ENCODE measurements around the gene CTSE. TPM values are rescaled to one million over a fixed set of nuclear protein-coding genes. Genes with fewer than 3 reads are reported as not detected.

Gene CTSE
- polyA plus RNA-seq, 1 donor: 19.6 TPM

GRCh38 chr1:206015071-206015470 lies 8.6 kb downstream of the CTSE start:
- no peak for DNase-seq
- H3K4me3 ChIP-seq (ENCODE audit: low read length): no peak overlapping the region
- H3K27me3 ChIP-seq (ENCODE audit: control insufficient read depth, insufficient read depth, low read length): no peaks in the 10 kb centered on the region
- H3K36me3 ChIP-seq (ENCODE audit: control insufficient read depth, insufficient read depth, low read length): no peaks in the 10 kb centered on the region
- H3K4me1 ChIP-seq (ENCODE audit: control insufficient read depth, insufficient read depth, low read length): peaks cover 4% of the 10 kb centered on the region
- no CpG with 5 or more reads among the region's 1 CpG for WGBS (ENCODE audit: insufficient coverage, low lambda C conversion rate)
- H3K27ac ChIP-seq (ENCODE audit: low read length): no peak overlapping the region
- no peaks in the 10 kb centered on the region for H3K9me3 ChIP-seq (ENCODE audit: control insufficient read depth, low read depth, low read length)

GRCh38 chr1:206014601-206015000 lies 9.1 kb downstream of the CTSE start:
- Histone ChIP-seq H3K9me3 (ENCODE audit: control insufficient read depth, low read depth, low read length) (no peaks in the 10 kb centered on the region), H3K27me3 (ENCODE audit: control insufficient read depth, insufficient read depth, low read length) (no peaks in the 10 kb centered on the region), H3K36me3 (ENCODE audit: control insufficient read depth, insufficient read depth, low read length) (no peaks in the 10 kb centered on the region), H3K4me3 (ENCODE audit: low read length) (no peak overlapping the region), H3K4me1 (ENCODE audit: control insufficient read depth, insufficient read depth, low read length) (peaks cover 4% of the 10 kb centered on the region), H3K27ac (ENCODE audit: low read length) (no peak overlapping the region)
- WGBS (ENCODE audit: insufficient coverage, low lambda C conversion rate): no CpG with 5 or more reads among the region's 5 CpGs
- DNase-seq: no peak

GRCh38 chr1:206013026-206013795 lies 10.5 kb downstream of the CTSE start:
- no peaks in the 10 kb centered on the region for H3K36me3 ChIP-seq (ENCODE audit: control insufficient read depth, insufficient read depth, low read length)
- H3K9me3 ChIP-seq (ENCODE audit: control insufficient read depth, low read depth, low read length): no peaks in the 10 kb centered on the region
- no peak for DNase-seq
- no peak overlapping the region for H3K27ac ChIP-seq (ENCODE audit: low read length)
- no peak overlapping the region for H3K4me3 ChIP-seq (ENCODE audit: low read length)
- no peaks in the 10 kb centered on the region for H3K27me3 ChIP-seq (ENCODE audit: control insufficient read depth, insufficient read depth, low read length)
- peaks cover 4% of the 10 kb centered on the region for H3K4me1 ChIP-seq (ENCODE audit: control insufficient read depth, insufficient read depth, low read length)
- 100% methylated on average over 1 of the region's 6 CpGs for WGBS (ENCODE audit: insufficient coverage, low lambda C conversion rate)

DNA sequence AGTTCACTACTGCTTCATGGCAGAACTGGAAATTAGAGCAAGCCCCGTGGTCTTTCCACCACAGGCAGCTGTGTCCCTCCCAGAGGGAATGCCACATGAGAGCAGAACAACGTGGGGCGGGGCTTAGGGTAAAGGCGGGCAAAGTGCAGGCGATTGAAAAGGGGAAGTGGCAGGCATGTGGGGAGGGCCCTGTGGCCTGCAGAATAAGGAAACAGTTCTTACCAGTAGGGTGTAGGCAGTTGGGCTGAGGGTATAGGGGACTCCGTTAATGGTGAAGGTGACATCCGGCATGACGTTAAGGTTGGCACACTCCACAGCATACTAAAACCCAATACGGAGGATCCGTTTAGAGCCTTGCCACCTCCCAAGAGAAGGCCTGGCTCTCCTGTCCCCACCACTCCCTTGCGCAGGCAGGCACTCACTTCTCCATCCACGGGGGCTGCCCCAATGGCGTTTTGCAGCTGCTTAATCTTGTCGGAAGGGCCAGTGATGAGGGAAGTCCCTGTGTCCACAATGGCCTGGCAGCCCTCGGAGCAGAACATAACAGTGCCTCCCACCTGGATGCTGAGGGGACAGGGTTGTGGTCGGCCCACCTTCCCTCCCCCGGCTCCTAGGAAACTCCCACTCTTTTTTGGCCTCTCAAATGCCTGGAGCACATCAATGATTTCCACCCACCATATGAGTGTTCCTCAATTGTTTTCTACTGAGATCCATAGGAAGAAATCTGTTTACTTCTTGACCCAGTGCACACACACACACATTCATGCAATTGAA lies 11.4 kb downstream of the CTSE start:
- peak; percentile 82 to 92 for DNase-seq
- no CpG with 5 or more reads among the region's 17 CpGs for WGBS (ENCODE audit: insufficient coverage, low lambda C conversion rate)

GRCh38 chr1:206011057-206011456 lies 12.6 kb downstream of the CTSE start:
- no peak for DNase-seq
- H3K27ac ChIP-seq (ENCODE audit: low read length): no peak overlapping the region
- no peaks in the 10 kb centered on the region for H3K27me3 ChIP-seq (ENCODE audit: control insufficient read depth, insufficient read depth, low read length)
- no peak overlapping the region for H3K4me3 ChIP-seq (ENCODE audit: low read length)
- no CpG with 5 or more reads among the region's 8 CpGs for WGBS (ENCODE audit: insufficient coverage, low lambda C conversion rate)
- H3K36me3 ChIP-seq (ENCODE audit: control insufficient read depth, insufficient read depth, low read length): no peaks in the 10 kb centered on the region
- H3K4me1 ChIP-seq (ENCODE audit: control insufficient read depth, insufficient read depth, low read length): peaks cover 4% of the 10 kb centered on the region
- H3K9me3 ChIP-seq (ENCODE audit: control insufficient read depth, low read depth, low read length): no peaks in the 10 kb centered on the region

More for the DNA sequence above, 11.4 kb downstream of the CTSE start:
- no peaks in the 10 kb centered on the region for H3K36me3 ChIP-seq (ENCODE audit: control insufficient read depth, insufficient read depth, low read length)
- H3K4me1 ChIP-seq (ENCODE audit: control insufficient read depth, insufficient read depth, low read length): peaks cover 4% of the 10 kb centered on the region
- no peak overlapping the region for H3K27ac ChIP-seq (ENCODE audit: low read length)
- H3K27me3 ChIP-seq (ENCODE audit: control insufficient read depth, insufficient read depth, low read length): no peaks in the 10 kb centered on the region
- H3K4me3 ChIP-seq (ENCODE audit: low read length): no peak overlapping the region
- no peaks in the 10 kb centered on the region for H3K9me3 ChIP-seq (ENCODE audit: control insufficient read depth, low read depth, low read length)

DNA sequence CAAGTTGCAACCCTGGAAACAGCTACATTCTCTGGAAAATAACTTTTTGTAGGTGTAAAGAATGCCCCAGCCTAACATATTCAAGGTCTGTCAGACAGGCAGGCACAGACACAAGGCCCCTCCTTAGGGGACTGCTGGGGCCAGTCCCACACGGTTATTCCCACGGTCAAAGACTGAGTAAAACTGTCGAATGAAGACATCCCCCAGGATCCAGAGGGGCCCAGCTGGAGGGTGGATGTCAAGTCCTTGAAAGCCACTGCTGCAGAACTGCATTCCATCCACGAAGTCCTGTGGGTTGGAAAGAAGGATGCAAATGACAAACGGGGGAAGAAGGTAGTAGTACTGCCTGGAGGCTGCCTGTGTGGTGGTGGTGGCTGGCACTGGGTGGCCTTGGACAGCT lies 13.6 kb downstream of the CTSE start:
- no peaks in the 10 kb centered on the region for H3K9me3 ChIP-seq (ENCODE audit: control insufficient read depth, low read depth, low read length)
- WGBS (ENCODE audit: insufficient coverage, low lambda C conversion rate): no CpG with 5 or more reads among the region's 5 CpGs
- DNase-seq: no peak
- H3K27ac ChIP-seq (ENCODE audit: low read length): no peak overlapping the region
- H3K36me3 ChIP-seq (ENCODE audit: control insufficient read depth, insufficient read depth, low read length): no peaks in the 10 kb centered on the region
- no peaks in the 10 kb centered on the region for H3K27me3 ChIP-seq (ENCODE audit: control insufficient read depth, insufficient read depth, low read length)
- no peak overlapping the region for H3K4me3 ChIP-seq (ENCODE audit: low read length)
- H3K4me1 ChIP-seq (ENCODE audit: control insufficient read depth, insufficient read depth, low read length): peaks cover 4% of the 10 kb centered on the region

- Histone ChIP-seq H3K4me1 (ENCODE audit: control insufficient read depth, insufficient read depth, low read length) (peaks cover 4% of the 10 kb centered on the region), H3K36me3 (ENCODE audit: control insufficient read depth, insufficient read depth, low read length) (no peaks in the 10 kb centered on the region), H3K27ac (ENCODE audit: low read length) (no peak overlapping the region), H3K4me3 (ENCODE audit: low read length) (no peak overlapping the region), H3K27me3 (ENCODE audit: control insufficient read depth, insufficient read depth, low read length) (no peaks in the 10 kb centered on the region), H3K9me3 (ENCODE audit: control insufficient read depth, low read depth, low read length) (peaks cover 7% of the 10 kb centered on the region)
- DNase-seq: no peak
- WGBS (ENCODE audit: insufficient coverage, low lambda C conversion rate): no CpG with 5 or more reads among the region's 4 CpGs
Observed at GRCh38 chr1:206006946-206007345, 16.7 kb downstream of the CTSE start.

- no peak for DNase-seq
- Histone ChIP-seq H3K9me3 (ENCODE audit: control insufficient read depth, low read depth, low read length) (peaks cover 7% of the 10 kb centered on the region), H3K27ac (ENCODE audit: low read length) (no peak overlapping the region), H3K4me3 (ENCODE audit: low read length) (no peak overlapping the region), H3K27me3 (ENCODE audit: control insufficient read depth, insufficient read depth, low read length) (no peaks in the 10 kb centered on the region), H3K36me3 (ENCODE audit: control insufficient read depth, insufficient read depth, low read length) (no peaks in the 10 kb centered on the region), H3K4me1 (ENCODE audit: control insufficient read depth, insufficient read depth, low read length) (peaks cover 4% of the 10 kb centered on the region)
- no CpG with 5 or more reads among the region's 8 CpGs for WGBS (ENCODE audit: insufficient coverage, low lambda C conversion rate)
Observed at GRCh38 chr1:206005778-206006180, 17.9 kb downstream of the CTSE start.

- H3K27ac ChIP-seq (ENCODE audit: low read length): no peak overlapping the region
- peaks cover 4% of the 10 kb centered on the region for H3K4me1 ChIP-seq (ENCODE audit: control insufficient read depth, insufficient read depth, low read length)
- H3K4me3 ChIP-seq (ENCODE audit: low read length): no peak overlapping the region
- no CpG with 5 or more reads among the region's 7 CpGs for WGBS (ENCODE audit: insufficient coverage, low lambda C conversion rate)
- peaks cover 7% of the 10 kb centered on the region for H3K9me3 ChIP-seq (ENCODE audit: control insufficient read depth, low read depth, low read length)
- H3K27me3 ChIP-seq (ENCODE audit: control insufficient read depth, insufficient read depth, low read length): no peaks in the 10 kb centered on the region
- no peak for DNase-seq
- H3K36me3 ChIP-seq (ENCODE audit: control insufficient read depth, insufficient read depth, low read length): no peaks in the 10 kb centered on the region
Observed at GRCh38 chr1:206005234-206005633, 18.5 kb downstream of the CTSE start.

GRCh38 chr1:206004826-206005225 lies 18.9 kb downstream of the CTSE start:
- WGBS (ENCODE audit: insufficient coverage, low lambda C conversion rate): no CpG with 5 or more reads among the region's 12 CpGs
- DNase-seq: no peak
- peaks cover 4% of the 10 kb centered on the region for H3K4me1 ChIP-seq (ENCODE audit: control insufficient read depth, insufficient read depth, low read length)

More at GRCh38 chr1:206004826-206005225, 18.9 kb downstream of the CTSE start:
- no peak overlapping the region for H3K4me3 ChIP-seq (ENCODE audit: low read length)
- no peaks in the 10 kb centered on the region for H3K36me3 ChIP-seq (ENCODE audit: control insufficient read depth, insufficient read depth, low read length)
- peaks cover 7% of the 10 kb centered on the region for H3K9me3 ChIP-seq (ENCODE audit: control insufficient read depth, low read depth, low read length)
- no peak overlapping the region for H3K27ac ChIP-seq (ENCODE audit: low read length)
- H3K27me3 ChIP-seq (ENCODE audit: control insufficient read depth, insufficient read depth, low read length): no peaks in the 10 kb centered on the region
